ENCODE data around the gene SARM1.

- TF ChIP-seq CTCF (IDR thresholded peaks at IDR 0.05) (no peak), SIN3A (IDR thresholded peaks at IDR 0.05; ENCODE audit: borderline replicate concordance, insufficient read depth, low read depth, low read length) (no peak), POLR2AphosphoS5 (IDR thresholded peaks at IDR 0.05; ENCODE audit: low read depth, low read length) (no peak), REST (IDR thresholded peaks at IDR 0.05; ENCODE audit: insufficient read depth in 1 of 2, low read depth in 2 of 2, low read length in 1 of 2) (no peak), TCF7L2 (IDR thresholded peaks at IDR 0.05; ENCODE audit: low read depth, low read length) (no peak)
Observed at GRCh38 chr17:28334171-28334570, 37.3 kb upstream of the SARM1 start.

All from Panc1 (cell line).